T-helper 2 cell treated with Interferon-gamma antibody and Interleukin-4, amounts not matched to agents 100 ng/mL and 5 ng/mL, for 36 hours (primary cell): ENCODE results near the gene UIMC1. TPM values are rescaled to one million over a fixed set of nuclear protein-coding genes. Genes with fewer than 3 reads are reported as not detected.

Experiments used
- intact Hi-C: fragments of 100-400 bp; cut with micrococcal nuclease; formaldehyde crosslinking; loops from one replicate; pipeline ENCODE4 v1.15.1; 2023
- total RNA-seq: library from RNA; stranded (reverse); gene quantifications from 2 replicates; pipeline ENCODE4 v1.2.3, GENCODE V29; 2022

Gene UIMC1
- total RNA-seq, 1 donor from 2014 or later: 49.7 TPM

- intact Hi-C loops: no loop called here
These were observed 120.0 kb downstream of the UIMC1 start for GRCh38 chr5:176886336-176887251.

GRCh38 chr5:176884571-176884890 lies 122.0 kb downstream of the UIMC1 start:
- intact Hi-C loops: no loop called here

GRCh38 chr5:176883700-176884570 lies 122.6 kb downstream of the UIMC1 start:
- intact Hi-C loops: no loop called here

- intact Hi-C loops: no loop called here
These were observed 124.0 kb downstream of the UIMC1 start for GRCh38 chr5:176882567-176882903.

GRCh38 chr5:176881816-176882566 lies 124.6 kb downstream of the UIMC1 start:
- intact Hi-C loops: no loop called here

- intact Hi-C loops: no loop called here
These were observed 125.4 kb downstream of the UIMC1 start for GRCh38 chr5:176881021-176881749.

- intact Hi-C loops: no loop called here
These were observed 126.1 kb downstream of the UIMC1 start for GRCh38 chr5:176880366-176881020.

- intact Hi-C loops: no loop called here
These were observed 126.8 kb downstream of the UIMC1 start for GRCh38 chr5:176879663-176880361.

GRCh38 chr5:176878906-176879662 lies 127.5 kb downstream of the UIMC1 start:
- intact Hi-C loops: no loop called here

- intact Hi-C loops: no loop called here
These were observed 128.1 kb downstream of the UIMC1 start for GRCh38 chr5:176878463-176878862.

GRCh38 chr5:176877793-176878331 lies 128.7 kb downstream of the UIMC1 start:
- intact Hi-C loops: no loop called here

- intact Hi-C loops: no loop called here
These were observed 129.8 kb downstream of the UIMC1 start for GRCh38 chr5:176876506-176877431.

GRCh38 chr5:176875783-176876505 lies 130.6 kb downstream of the UIMC1 start:
- intact Hi-C loops: no loop called here

- intact Hi-C loops: no loop called here
These were observed 131.5 kb downstream of the UIMC1 start for GRCh38 chr5:176875014-176875550.

GRCh38 chr5:176874198-176874780 lies 132.3 kb downstream of the UIMC1 start:
- intact Hi-C loops: no loop called here

- intact Hi-C loops: no loop called here
These were observed 132.9 kb downstream of the UIMC1 start for GRCh38 chr5:176873541-176874172.
